GM12872 (cell line): Measurements from ENCODE around the gene OR5B21.

Experiments
- CTCF ChIP-seq: IDR thresholded peaks from 3 replicates; pipeline ENCODE4 v1.5.1; 2011; ENCODE audit warnings: low read depth, mild to moderate bottlenecking, low read length, moderate library complexity; ENCODE audit not compliant: insufficient read depth

OR5B21 gene

GRCh38 chr11:58508005-58508404 lies at the start of gene OR5B21:
Gene OR5B21, minus strand, starts transcription at chr11:58508105. Its CDS starts 0 bp downstream, at chr11:58508105.
- no peak for TF ChIP-seq CTCF

GRCh38 chr11:58549644-58550043 lies 41.7 kb upstream of the OR5B21 start:
- TF ChIP-seq CTCF = no peak

GRCh38 chr11:58546841-58547240 lies 38.9 kb upstream of the OR5B21 start:
- no peak for TF ChIP-seq CTCF

GRCh38 chr11:58531865-58532341 lies 24.0 kb upstream of the OR5B21 start:
- TF ChIP-seq CTCF = no peak

GRCh38 chr11:58530236-58530635 lies 22.3 kb upstream of the OR5B21 start:
- TF ChIP-seq CTCF = no peak

- no peak for TF ChIP-seq CTCF
Measured at GRCh38 chr11:58527429-58527828, 19.5 kb upstream of the OR5B21 start.

GRCh38 chr11:58526721-58527120 lies 18.8 kb upstream of the OR5B21 start:
- TF ChIP-seq CTCF = no peak
